ENCODE data around the gene MAB21L1.

DNA sequence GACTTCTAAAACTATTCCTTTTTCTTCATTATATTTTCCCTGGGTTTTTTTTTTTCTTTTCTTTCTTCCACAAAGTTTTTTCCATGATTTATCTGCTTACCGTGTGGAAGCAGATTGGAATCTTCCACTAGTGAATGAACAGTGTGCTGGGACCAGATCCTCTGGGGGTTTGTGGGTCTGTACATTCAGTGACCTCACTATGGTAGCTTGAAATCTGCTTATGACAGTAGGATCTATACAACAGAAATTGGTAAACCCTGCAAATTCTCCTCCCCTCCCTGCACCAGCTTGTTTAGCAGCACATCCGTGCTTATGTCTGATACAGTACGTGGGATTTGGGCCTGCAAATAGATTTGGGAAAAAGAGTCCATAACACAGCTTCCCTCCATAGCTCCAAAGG, 26.0 kb upstream of the MAB21L1 start:
- TF ChIP-seq, protein P1, sequence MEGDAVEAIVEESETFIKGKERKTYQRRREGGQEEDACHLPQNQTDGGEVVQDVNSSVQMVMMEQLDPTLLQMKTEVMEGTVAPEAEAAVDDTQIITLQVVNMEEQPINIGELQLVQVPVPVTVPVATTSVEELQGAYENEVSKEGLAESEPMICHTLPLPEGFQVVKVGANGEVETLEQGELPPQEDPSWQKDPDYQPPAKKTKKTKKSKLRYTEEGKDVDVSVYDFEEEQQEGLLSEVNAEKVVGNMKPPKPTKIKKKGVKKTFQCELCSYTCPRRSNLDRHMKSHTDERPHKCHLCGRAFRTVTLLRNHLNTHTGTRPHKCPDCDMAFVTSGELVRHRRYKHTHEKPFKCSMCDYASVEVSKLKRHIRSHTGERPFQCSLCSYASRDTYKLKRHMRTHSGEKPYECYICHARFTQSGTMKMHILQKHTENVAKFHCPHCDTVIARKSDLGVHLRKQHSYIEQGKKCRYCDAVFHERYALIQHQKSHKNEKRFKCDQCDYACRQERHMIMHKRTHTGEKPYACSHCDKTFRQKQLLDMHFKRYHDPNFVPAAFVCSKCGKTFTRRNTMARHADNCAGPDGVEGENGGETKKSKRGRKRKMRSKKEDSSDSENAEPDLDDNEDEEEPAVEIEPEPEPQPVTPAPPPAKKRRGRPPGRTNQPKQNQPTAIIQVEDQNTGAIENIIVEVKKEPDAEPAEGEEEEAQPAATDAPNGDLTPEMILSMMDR (IDR thresholded peaks at IDR 0.05), result no peak
- TF ChIP-seq EZH2 (IDR thresholded peaks at IDR 0.05; ENCODE audit: borderline replicate concordance, insufficient read depth, low read depth, low read length, poor library complexity, severe bottlenecking), result no peak
